H9 (cell line): ENCODE results near the gene USP28. TPM values are rescaled to one million over a fixed set of nuclear protein-coding genes. Genes with fewer than 3 reads are reported as not detected.

Source experiments
- DNase-seq: peaks from one replicate; pipeline ENCODE4 v3.0.0-alpha.2; 2017
- H2AFZ ChIP-seq: one replicate; pipeline ENCODE4 v1.6.1; 2013; ENCODE audit warnings: mild to moderate bottlenecking, low read length, control low read depth, moderate library complexity
- H2AK5ac ChIP-seq: 2 replicates; pipeline ENCODE4 v1.6.1; 2013; ENCODE audit warnings: low read length, control low read depth, mixed read lengths; ENCODE audit not compliant: insufficient read length
- H2BK120ac ChIP-seq: one replicate; pipeline ENCODE4 v1.6.1; 2013; ENCODE audit warnings: low read depth, mild to moderate bottlenecking, low read length, control low read depth, inconsistent platforms; ENCODE audit not compliant: poor library complexity, severe bottlenecking
- H2BK12ac ChIP-seq: 2 replicates; pipeline ENCODE4 v1.6.1; 2013; ENCODE audit warnings: low read length, control low read depth, mixed read lengths, low read depth; ENCODE audit not compliant: insufficient read length
- H2BK15ac ChIP-seq: 2 replicates; pipeline ENCODE4 v1.6.1; 2013; ENCODE audit warnings: low read depth, low read length, control low read depth
- H2BK20ac ChIP-seq: one replicate; pipeline ENCODE4 v1.6.1; 2013; ENCODE audit warnings: low read depth, mild to moderate bottlenecking, low read length, control low read depth, inconsistent platforms; ENCODE audit not compliant: poor library complexity, severe bottlenecking
- H2BK5ac ChIP-seq: 2 replicates; pipeline ENCODE4 v1.6.1; 2013; ENCODE audit warnings: low read length, control low read depth, mixed read lengths; ENCODE audit not compliant: insufficient read length
- H3K14ac ChIP-seq: 2 replicates; pipeline ENCODE4 v1.6.1; 2013; ENCODE audit warnings: low read length, control low read depth; ENCODE audit not compliant: insufficient read depth
- H3K18ac ChIP-seq: 2 replicates; pipeline ENCODE4 v1.6.1; 2013; ENCODE audit warnings: low read depth, mild to moderate bottlenecking, mixed read lengths, low read length, control low read depth; ENCODE audit not compliant: insufficient read length
- H3K23ac ChIP-seq: 2 replicates; pipeline ENCODE4 v1.6.1; 2013; ENCODE audit warnings: low read length, control low read depth, mixed read lengths, low read depth; ENCODE audit not compliant: insufficient read length
- H3K23me2 ChIP-seq: 2 replicates; pipeline ENCODE4 v1.6.1; 2013; ENCODE audit warnings: low read depth, mild to moderate bottlenecking, mixed read lengths, low read length, control low read depth; ENCODE audit not compliant: insufficient read length, poor library complexity, severe bottlenecking
- H3K27ac ChIP-seq: 2 replicates; pipeline ENCODE4 v1.5.1; 2013; ENCODE audit warnings: low read length, control low read depth, mixed read lengths, low read depth; ENCODE audit not compliant: insufficient read length
- H3K27me3 ChIP-seq: 2 replicates; pipeline ENCODE4 v1.6.1; 2013; ENCODE audit warnings: low read length, control low read depth, inconsistent platforms; ENCODE audit not compliant: insufficient read depth
- H3K4ac ChIP-seq: 2 replicates; pipeline ENCODE4 v1.6.1; 2013; ENCODE audit warnings: low read depth, mild to moderate bottlenecking, control low read depth, inconsistent platforms, low read length, moderate library complexity
- H3K4me1 ChIP-seq: 2 replicates; pipeline ENCODE4 v1.6.1; 2013; ENCODE audit warnings: low read length, control low read depth, inconsistent platforms; ENCODE audit not compliant: insufficient read depth
- H3K4me2 ChIP-seq: 2 replicates; pipeline ENCODE4 v1.6.1; 2013; ENCODE audit warnings: low read length, control low read depth, mixed read lengths; ENCODE audit not compliant: insufficient read length, insufficient read depth
- H3K56ac ChIP-seq: 2 replicates; pipeline ENCODE4 v1.6.1; 2013; ENCODE audit warnings: low read depth, mild to moderate bottlenecking, mixed read lengths, low read length, control low read depth; ENCODE audit not compliant: insufficient read length
- H3K79me1 ChIP-seq: 2 replicates; pipeline ENCODE4 v1.6.1; 2013; ENCODE audit warnings: low read depth, mild to moderate bottlenecking, moderate library complexity, low read length, control low read depth, inconsistent platforms; ENCODE audit not compliant: insufficient read depth, poor library complexity, severe bottlenecking
- H3K79me2 ChIP-seq: 2 replicates; pipeline ENCODE4 v1.6.1; 2013; ENCODE audit warnings: low read length, control low read depth, inconsistent platforms; ENCODE audit not compliant: insufficient read depth
- H3K9ac ChIP-seq: 2 replicates; pipeline ENCODE4 v1.6.1; 2013; ENCODE audit warnings: low read length, control low read depth, mixed read lengths; ENCODE audit not compliant: insufficient read length; ENCODE audit errors: extremely low read depth
- H3K9me3 ChIP-seq: one replicate; pipeline ENCODE4 v1.6.1; 2013; ENCODE audit warnings: low read depth, low read length, inconsistent platforms; ENCODE audit not compliant: control insufficient read depth
- H3T11ph ChIP-seq: one replicate; pipeline ENCODE4 v1.6.1; 2013; ENCODE audit warnings: mild to moderate bottlenecking, low read length, control low read depth, inconsistent platforms
- H4K20me1 ChIP-seq: one replicate; pipeline ENCODE4 v1.6.1; 2013; ENCODE audit not compliant: control insufficient read depth, insufficient read length, insufficient read depth
- H4K5ac ChIP-seq: 2 replicates; pipeline ENCODE4 v1.6.1; 2013; ENCODE audit warnings: low read depth, mild to moderate bottlenecking, mixed read lengths, low read length, control low read depth; ENCODE audit not compliant: insufficient read length
- H4K8ac ChIP-seq: replicated peaks from 2 replicates; pipeline ENCODE4 v1.6.1; 2013; ENCODE audit warnings: low read length, control low read depth, mixed read lengths, low read depth; ENCODE audit not compliant: insufficient read length
- H4K91ac ChIP-seq: 2 replicates; pipeline ENCODE4 v1.6.1; 2013; ENCODE audit warnings: low read depth, mild to moderate bottlenecking, moderate library complexity, mixed read lengths, low read length, control low read depth; ENCODE audit not compliant: insufficient read length
- H3K27ac Mint-ChIP-seq, 3 experiments: 2 replicates in 2 of 3; 3 replicates in 1 of 3; pipeline ENCODE4 v1.8.0; 2020 to 2021; ENCODE audit warnings: mixed read lengths in 3 of 3, mild to moderate bottlenecking in 1 of 3, moderate library complexity in 1 of 3
- H3K27me3 Mint-ChIP-seq: 2 replicates; pipeline ENCODE4 v1.8.0; 2021; ENCODE audit warnings: low read depth, mild to moderate bottlenecking, moderate library complexity, mixed read lengths
- H3K36me3 Mint-ChIP-seq, 3 experiments: 2 replicates in 2 of 3; 3 replicates in 1 of 3; pipeline ENCODE4 v1.8.0; 2020 to 2021; ENCODE audit warnings: low read depth in 3 of 3, mixed read lengths in 3 of 3; ENCODE audit not compliant: insufficient read depth in 1 of 3
- H3K4me1 Mint-ChIP-seq, 2 experiments: 2 replicates each; pipeline ENCODE4 v1.8.0; 2020; ENCODE audit warnings: mixed read lengths in 2 of 2
- H3K4me3 Mint-ChIP-seq, 2 experiments: 2 replicates in 1 of 2; 3 replicates in 1 of 2; pipeline ENCODE4 v1.8.0; 2020 to 2021; ENCODE audit warnings: mild to moderate bottlenecking in 2 of 2, mixed read lengths in 2 of 2, moderate library complexity in 1 of 2
- H3K9me3 Mint-ChIP-seq, 2 experiments: 2 replicates in 1 of 2; 3 replicates in 1 of 2; pipeline ENCODE4 v1.8.0; 2020; ENCODE audit warnings: mild to moderate bottlenecking in 2 of 2, mixed read lengths in 2 of 2, moderate library complexity in 1 of 2
- WGBS: extraction: QIAGEN DNeasy Blood & Tissue Kit; methylation state at CpG from one replicate; pipeline ENCODE4 v1.1.7; 2013; ENCODE audit warnings: missing lambda C conversion rate, low lambda C conversion rate, mixed read lengths; ENCODE audit not compliant: insufficient read length; ENCODE audit errors: extremely low coverage; 5-methylcytosine and 5-hydroxymethylcytosine counted together
- total RNA-seq: library from RNA; stranded (reverse); gene quantifications from 2 replicates; pipeline ENCODE4 v1.2.1, GENCODE V29; 2021
- TF ChIP-seq, protein P1 (sequence below): fragments of 200-600 bp; sonication (generic); conservative IDR thresholded peaks from 3 replicates; pipeline ENCODE4 v1.8.0; 2021; ENCODE audit warnings: antibody characterized with exemption, mild to moderate bottlenecking

USP28 gene
- total RNA-seq, 1 experiment from 2014 or later, result 107 TPM

DNA sequence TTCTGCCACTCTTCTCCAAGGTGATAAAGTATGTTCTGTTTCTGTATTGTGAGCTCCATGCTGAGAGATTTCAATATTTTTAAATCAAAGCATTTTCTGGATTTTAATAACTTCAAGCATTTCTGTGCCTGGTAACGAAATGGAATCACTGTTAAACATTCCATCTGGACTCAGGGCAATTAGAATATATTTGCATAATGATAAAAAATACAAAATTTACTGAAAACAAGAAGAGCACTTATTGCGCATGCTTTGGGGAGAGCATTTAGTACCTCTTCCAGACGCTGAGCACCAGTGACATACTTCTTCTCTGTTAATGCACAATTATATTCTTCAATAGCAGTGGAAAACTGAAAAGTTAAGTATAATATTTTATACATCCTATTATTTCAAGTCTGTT lies 115.1 kb downstream of the USP28 start:
- Histone ChIP-seq H3K56ac (no peak overlapping the region), H3K4me2 (no peak overlapping the region), H2BK15ac (no peak overlapping the region), H2BK120ac (no peak overlapping the region), H3K27me3 (no peaks in the 10 kb centered on the region), H3K4ac (no peak overlapping the region), H2BK5ac (no peak overlapping the region), H2BK12ac (no peak overlapping the region), H3K79me1 (no peaks in the 10 kb centered on the region), H3K14ac (no peak overlapping the region), H3T11ph (no peak overlapping the region), H3K4me1 (no peaks in the 10 kb centered on the region), H3K9ac (no peak overlapping the region), H3K9me3 (no peaks in the 10 kb centered on the region), H4K20me1 (no peaks in the 10 kb centered on the region), H4K5ac (no peak overlapping the region), H3K27ac (no peak overlapping the region), H2AK5ac (no peak overlapping the region), H4K8ac (no peak overlapping the region), H2BK20ac (no peak overlapping the region), H3K18ac (no peak overlapping the region), H3K23me2 (no peaks in the 10 kb centered on the region), H2AFZ (no peak overlapping the region), H3K79me2 (no peaks in the 10 kb centered on the region), H4K91ac (no peak overlapping the region), H3K23ac (no peak overlapping the region)
- DNase-seq, result no peak
- H3K27me3 Mint-ChIP-seq, result no peaks in the 10 kb centered on the region
- H3K36me3 Mint-ChIP-seq, result peaks cover 26 to 64% (median 59%) of the 10 kb centered on the region in 3 experiments
- no peaks in the 10 kb centered on the region for H3K4me1 Mint-ChIP-seq
- no peaks in the 10 kb centered on the region for H3K9me3 Mint-ChIP-seq
- H3K4me3 Mint-ChIP-seq, result no peak overlapping the region
- H3K27ac Mint-ChIP-seq, result no peak overlapping the region
- TF ChIP-seq, protein P1, sequence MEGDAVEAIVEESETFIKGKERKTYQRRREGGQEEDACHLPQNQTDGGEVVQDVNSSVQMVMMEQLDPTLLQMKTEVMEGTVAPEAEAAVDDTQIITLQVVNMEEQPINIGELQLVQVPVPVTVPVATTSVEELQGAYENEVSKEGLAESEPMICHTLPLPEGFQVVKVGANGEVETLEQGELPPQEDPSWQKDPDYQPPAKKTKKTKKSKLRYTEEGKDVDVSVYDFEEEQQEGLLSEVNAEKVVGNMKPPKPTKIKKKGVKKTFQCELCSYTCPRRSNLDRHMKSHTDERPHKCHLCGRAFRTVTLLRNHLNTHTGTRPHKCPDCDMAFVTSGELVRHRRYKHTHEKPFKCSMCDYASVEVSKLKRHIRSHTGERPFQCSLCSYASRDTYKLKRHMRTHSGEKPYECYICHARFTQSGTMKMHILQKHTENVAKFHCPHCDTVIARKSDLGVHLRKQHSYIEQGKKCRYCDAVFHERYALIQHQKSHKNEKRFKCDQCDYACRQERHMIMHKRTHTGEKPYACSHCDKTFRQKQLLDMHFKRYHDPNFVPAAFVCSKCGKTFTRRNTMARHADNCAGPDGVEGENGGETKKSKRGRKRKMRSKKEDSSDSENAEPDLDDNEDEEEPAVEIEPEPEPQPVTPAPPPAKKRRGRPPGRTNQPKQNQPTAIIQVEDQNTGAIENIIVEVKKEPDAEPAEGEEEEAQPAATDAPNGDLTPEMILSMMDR, result no peak
- WGBS, result no CpG with 5 or more reads among the region's 3 CpGs
